ENCODE data around the gene AAMP.

AAMP gene

GRCh38 chr2:218218268-218219185 lies 51.4 kb downstream of the AAMP start:
- DNase-seq: no peak

GRCh38 chr2:218217360-218218267 lies 52.3 kb downstream of the AAMP start:
- DNase-seq: peak; percentile 64

- peak; percentile 95 for DNase-seq
Measured at GRCh38 chr2:218216674-218217359, 53.1 kb downstream of the AAMP start, which contains the start of gene ARPC2. ARPC2 (plus strand) TSS chr2:218217189; CDS start chr2:218217471, 282 bp downstream.

- no peak for DNase-seq
Measured at GRCh38 chr2:218216336-218216673, 53.6 kb downstream of the AAMP start.
